SK-N-SH treated with all-trans-retinoic acid at 6 μM for 48 hours (cell line): ENCODE results near the gene CNTROB.

Experiments used
- ESRRG ChIP-seq: fragments of 250-450 bp; sonication (Bioruptor Pico); IDR thresholded peaks from 2 replicates; pipeline ENCODE4 v1.6.1; 2021; ENCODE audit warnings: mild to moderate bottlenecking
- PPARA ChIP-seq: fragments of 250-450 bp; sonication (Bioruptor Pico); IDR thresholded peaks from 2 replicates; pipeline ENCODE4 v1.5.0; 2020; ENCODE audit warnings: mild to moderate bottlenecking, borderline replicate concordance
- TOX ChIP-seq: fragments of 250-450 bp; sonication (Bioruptor Pico); IDR thresholded peaks from 2 replicates; pipeline ENCODE4 v1.8.0; 2021; ENCODE audit warnings: mild to moderate bottlenecking, moderate library complexity, borderline replicate concordance
- ZFP3 ChIP-seq: fragments of 250-450 bp; sonication (Bioruptor Pico); IDR thresholded peaks from 2 replicates; pipeline ENCODE4 v1.5.0; 2020; ENCODE audit warnings: mild to moderate bottlenecking, moderate library complexity
- ZFP30 ChIP-seq: fragments of 450-650 bp; formaldehyde crosslinking; IDR thresholded peaks from 2 replicates; pipeline ENCODE4 v1.5.0; 2022; ENCODE audit warnings: mild to moderate bottlenecking, moderate library complexity
- ZNF8 ChIP-seq: fragments of 450-650 bp; formaldehyde crosslinking; IDR thresholded peaks from 2 replicates; pipeline ENCODE4 v1.5.0; 2020; ENCODE audit warnings: mild to moderate bottlenecking, moderate library complexity

- no peak for TF ChIP-seq ZNF8 (CRISPR knock-in tag)
- TF ChIP-seq ZFP3 (CRISPR knock-in tag): no peak
- no peak for TF ChIP-seq ESRRG
- no peak for TF ChIP-seq TOX
- TF ChIP-seq ZFP30 (CRISPR knock-in tag): no peak
- TF ChIP-seq PPARA (CRISPR knock-in tag): no peak
Measured at GRCh38 chr17:7955414-7956227, 23.6 kb downstream of the CNTROB start.
